Trophoblast cell (in vitro differentiated cells and primary cell): Measurements from ENCODE around the gene TAPT1.

Experiments used
- DNase-seq, 2 donors: peaks; one replicate each; pipeline ENCODE4 v3.0.0-alpha.2; 2016
- H2AFZ ChIP-seq: 2 replicates; pipeline ENCODE4 v1.6.1; 2013; ENCODE audit warnings: low read length, moderate library complexity, mild to moderate bottlenecking; ENCODE audit not compliant: insufficient read depth, poor library complexity
- H2AK5ac ChIP-seq: 2 replicates; pipeline ENCODE4 v1.6.1; 2013; ENCODE audit warnings: mild to moderate bottlenecking, low read length
- H2BK120ac ChIP-seq: 2 replicates; pipeline ENCODE4 v1.6.1; 2013; ENCODE audit warnings: low read length, mild to moderate bottlenecking, moderate library complexity; ENCODE audit not compliant: insufficient read depth, poor library complexity
- H2BK12ac ChIP-seq: 2 replicates; pipeline ENCODE4 v1.6.1; 2013; ENCODE audit warnings: mild to moderate bottlenecking, low read length, moderate library complexity
- H2BK5ac ChIP-seq: 2 replicates; pipeline ENCODE4 v1.6.1; 2013; ENCODE audit warnings: low read length, low read depth, moderate library complexity, mild to moderate bottlenecking; ENCODE audit not compliant: poor library complexity
- H3K14ac ChIP-seq: 2 replicates; pipeline ENCODE4 v1.6.1; 2013; ENCODE audit warnings: mild to moderate bottlenecking, low read length
- H3K18ac ChIP-seq: 2 replicates; pipeline ENCODE4 v1.6.1; 2013; ENCODE audit warnings: mild to moderate bottlenecking, low read length
- H3K23ac ChIP-seq: 2 replicates; pipeline ENCODE4 v1.6.1; 2013; ENCODE audit warnings: low read length
- H3K27ac ChIP-seq: 2 replicates; pipeline ENCODE4 v1.5.1; 2013; ENCODE audit warnings: low read depth, mild to moderate bottlenecking, inconsistent platforms, low read length, moderate library complexity
- H3K27me3 ChIP-seq: 2 replicates; pipeline ENCODE4 v1.6.1; 2013; ENCODE audit warnings: inconsistent platforms, mild to moderate bottlenecking, low read length, moderate library complexity; ENCODE audit not compliant: insufficient read depth
- H3K36me3 ChIP-seq, 2 experiments: 1 replicate in 1 of 2; 2 replicates in 1 of 2; pipeline ENCODE4 v1.6.1; 2013; ENCODE audit warnings: low read length in 2 of 2, mild to moderate bottlenecking in 2 of 2, moderate library complexity in 1 of 2; ENCODE audit not compliant: insufficient read depth in 2 of 2, control insufficient read depth in 1 of 2
- H3K4ac ChIP-seq: 2 replicates; pipeline ENCODE4 v1.6.1; 2013; ENCODE audit warnings: low read depth, mild to moderate bottlenecking, low read length, moderate library complexity
- H3K4me1 ChIP-seq, 2 experiments: 1 replicate in 1 of 2; 2 replicates in 1 of 2; pipeline ENCODE4 v1.6.1; 2013; ENCODE audit warnings: low read length in 2 of 2, mild to moderate bottlenecking in 2 of 2, moderate library complexity in 1 of 2; ENCODE audit not compliant: insufficient read depth in 2 of 2, control insufficient read depth in 1 of 2
- H3K4me2 ChIP-seq: 2 replicates; pipeline ENCODE4 v1.6.1; 2013; ENCODE audit warnings: inconsistent platforms, mild to moderate bottlenecking, low read length, moderate library complexity
- H3K4me3 ChIP-seq: 2 replicates; pipeline ENCODE4 v1.5.1; 2013; ENCODE audit warnings: mild to moderate bottlenecking, low read depth, low read length, inconsistent platforms
- H3K79me1 ChIP-seq: one replicate; pipeline ENCODE4 v1.6.1; 2013; ENCODE audit warnings: low read length
- H3K79me2 ChIP-seq: 2 replicates; pipeline ENCODE4 v1.6.1; 2013; ENCODE audit warnings: low read length, mild to moderate bottlenecking; ENCODE audit not compliant: control insufficient read depth, insufficient read depth, poor library complexity
- H3K9ac ChIP-seq: 2 replicates; pipeline ENCODE4 v1.6.1; 2013; ENCODE audit warnings: mild to moderate bottlenecking, low read length
- H3K9me3 ChIP-seq: 2 replicates; pipeline ENCODE4 v1.6.1; 2013; ENCODE audit warnings: low read depth, mild to moderate bottlenecking, control low read depth, inconsistent platforms, low read length; ENCODE audit not compliant: insufficient read depth
- H4K12ac ChIP-seq: 2 replicates; pipeline ENCODE4 v1.6.1; 2013; ENCODE audit warnings: low read depth, mild to moderate bottlenecking, low read length, moderate library complexity
- H4K8ac ChIP-seq: 2 replicates; pipeline ENCODE4 v1.6.1; 2013; ENCODE audit warnings: low read depth, mild to moderate bottlenecking, low read length, moderate library complexity
- H4K91ac ChIP-seq: one replicate; pipeline ENCODE4 v1.6.1; 2013; ENCODE audit warnings: low read depth, mild to moderate bottlenecking, low read length, moderate library complexity
- WGBS: extraction: QIAGEN DNeasy Blood & Tissue Kit; methylation state at CpG from one replicate; pipeline ENCODE4 v1.1.7; 2013; ENCODE audit warnings: missing lambda C conversion rate; ENCODE audit not compliant: insufficient read length, insufficient coverage; ENCODE audit errors: extremely low coverage; 5-methylcytosine and 5-hydroxymethylcytosine counted together

The TAPT1 gene

GRCh38 chr4:16142598-16143310 is 83.5 kb downstream of the TAPT1 start:
- H2BK12ac ChIP-seq, result peak overlapping the region; percentile 73
- H3K9ac ChIP-seq, result no peak overlapping the region
- H3K79me2 ChIP-seq, result no peaks in the 10 kb centered on the region
- peaks cover 8% of the 10 kb centered on the region for H3K9me3 ChIP-seq
- no peak overlapping the region for H2BK120ac ChIP-seq
- no peak overlapping the region for H3K14ac ChIP-seq
- no peak overlapping the region for H3K27ac ChIP-seq
- peak overlapping the region; percentile 59 for H4K91ac ChIP-seq
- DNase-seq, result no peak
- no peak overlapping the region for H3K4ac ChIP-seq
- no peak overlapping the region for H3K18ac ChIP-seq
- no peak overlapping the region for H2AFZ ChIP-seq
- H3K4me1 ChIP-seq, result peaks cover 2 to 13% of the 10 kb centered on the region in 2 experiments
- H3K27me3 ChIP-seq, result no peaks in the 10 kb centered on the region
- no peaks in the 10 kb centered on the region for H3K36me3 ChIP-seq
- no peak overlapping the region for H4K12ac ChIP-seq
- peaks cover 13% of the 10 kb centered on the region for H3K79me1 ChIP-seq
- H3K23ac ChIP-seq, result no peak overlapping the region
- H3K4me2 ChIP-seq, result no peak overlapping the region
- H4K8ac ChIP-seq, result no peak overlapping the region
- WGBS, result no CpG with 5 or more reads among the region's 5 CpGs
- H2BK5ac ChIP-seq, result no peak overlapping the region
- H2AK5ac ChIP-seq, result no peak overlapping the region
- peak overlapping the region; percentile 31 for H3K4me3 ChIP-seq

GRCh38 chr4:16140879-16141249 is 85.4 kb downstream of the TAPT1 start:
- Histone ChIP-seq H2AFZ (no peak overlapping the region), H4K91ac (no peak overlapping the region), H2AK5ac (no peak overlapping the region), H3K27me3 (no peaks in the 10 kb centered on the region), H3K9ac (no peak overlapping the region), H3K27ac (no peak overlapping the region), H3K4me3 (no peak overlapping the region), H3K23ac (no peak overlapping the region), H3K4me1 (peaks cover 2 to 13% of the 10 kb centered on the region in 2 experiments), H2BK5ac (no peak overlapping the region), H2BK12ac (no peak overlapping the region), H3K4me2 (no peak overlapping the region), H3K18ac (no peak overlapping the region), H3K79me2 (no peaks in the 10 kb centered on the region), H4K8ac (no peak overlapping the region), H3K79me1 (peaks cover 13% of the 10 kb centered on the region), H3K4ac (no peak overlapping the region), H4K12ac (no peak overlapping the region), H3K14ac (no peak overlapping the region), H2BK120ac (no peak overlapping the region), H3K9me3 (peaks cover 9% of the 10 kb centered on the region), H3K36me3 (no peaks in the 10 kb centered on the region)
- DNase-seq, result peak; percentile 78 to 91

GRCh38 chr4:16140231-16140878 is 85.9 kb downstream of the TAPT1 start:
- Histone ChIP-seq H3K9me3 (peaks cover 10% of the 10 kb centered on the region), H3K18ac (peak overlapping the region; percentile 33), H3K4me3 (no peak overlapping the region), H3K9ac (no peak overlapping the region), H4K12ac (no peak overlapping the region), H2AFZ (no peak overlapping the region), H2BK5ac (peak overlapping the region; percentile 78), H3K79me1 (peaks cover 13% of the 10 kb centered on the region), H3K14ac (peak overlapping the region; percentile 49), H2BK12ac (peak overlapping the region; percentile 96), H3K27ac (peak overlapping the region; percentile 83), H3K4ac (no peak overlapping the region), H2BK120ac (peak overlapping the region; percentile 92), H3K79me2 (no peaks in the 10 kb centered on the region), H4K91ac (peak overlapping the region; percentile 79), H3K27me3 (no peaks in the 10 kb centered on the region), H3K4me2 (no peak overlapping the region), H2AK5ac (peak overlapping the region; percentile 35), H4K8ac (peak overlapping the region; percentile 69), H3K4me1 (peaks cover 2 to 13% of the 10 kb centered on the region in 2 experiments), H3K23ac (no peak overlapping the region), H3K36me3 (no peaks in the 10 kb centered on the region)
- no CpG with 5 or more reads among the region's 4 CpGs for WGBS
- DNase-seq, result no peak

GRCh38 chr4:16139066-16139945 is 87.0 kb downstream of the TAPT1 start:
- no peaks in the 10 kb centered on the region for H3K36me3 ChIP-seq

More at GRCh38 chr4:16139066-16139945, 87.0 kb downstream of the TAPT1 start:
- Histone ChIP-seq H3K9ac (no peak overlapping the region), H2BK5ac (no peak overlapping the region), H3K79me2 (no peaks in the 10 kb centered on the region), H3K23ac (no peak overlapping the region), H2AFZ (no peak overlapping the region), H3K27ac (no peak overlapping the region), H3K4ac (no peak overlapping the region), H3K4me1 (peaks cover 2 to 13% of the 10 kb centered on the region in 2 experiments), H3K4me3 (no peak overlapping the region), H4K8ac (no peak overlapping the region), H4K12ac (no peak overlapping the region), H2BK120ac (peak overlapping the region; percentile 3), H2BK12ac (no peak overlapping the region), H3K18ac (no peak overlapping the region), H3K4me2 (no peak overlapping the region), H3K27me3 (no peaks in the 10 kb centered on the region), H4K91ac (peak overlapping the region; percentile 64), H3K9me3 (peaks cover 12% of the 10 kb centered on the region), H2AK5ac (no peak overlapping the region), H3K14ac (peak overlapping the region; percentile 3), H3K79me1 (peaks cover 13% of the 10 kb centered on the region)
- no peak for DNase-seq
- no CpG with 5 or more reads among the region's 8 CpGs for WGBS
